Mesothelial cell of epicardium (in vitro differentiated cells): ENCODE measurements around the gene BNC2. TPM values are rescaled to one million over a fixed set of nuclear protein-coding genes. Genes with fewer than 3 reads are reported as not detected.

Experiments used
- DNase-seq, 2 experiments: peaks; one replicate each; pipeline ENCODE4 v3.0.0; 2021; ENCODE audit warnings: low spot score in 2 of 2; ENCODE audit not compliant: unreplicated experiment in 2 of 2
- H3K27ac Mint-ChIP-seq: 2 replicates; pipeline ENCODE4 v1.8.0; 2021; ENCODE audit warnings: mixed read lengths
- H3K27me3 Mint-ChIP-seq: 2 replicates; pipeline ENCODE4 v1.8.0; 2021; ENCODE audit warnings: low read depth, mixed read lengths
- H3K36me3 Mint-ChIP-seq: 2 replicates; pipeline ENCODE4 v1.8.0; 2021; ENCODE audit warnings: mixed read lengths
- H3K4me1 Mint-ChIP-seq: 2 replicates; pipeline ENCODE4 v1.8.0; 2021; ENCODE audit warnings: mixed read lengths
- H3K4me3 Mint-ChIP-seq: 2 replicates; pipeline ENCODE4 v1.8.0; 2021; ENCODE audit warnings: mild to moderate bottlenecking, moderate library complexity, mixed read lengths
- H3K9me3 Mint-ChIP-seq: 2 replicates; pipeline ENCODE4 v1.8.0; 2021; ENCODE audit warnings: mixed read lengths
- total RNA-seq: library from RNA; stranded (reverse); gene quantifications from 3 replicates; pipeline ENCODE4 v1.2.1, GENCODE V29; 2021
- TF ChIP-seq, protein P1 (sequence below): fragments of 200-600 bp; sonication (generic); IDR thresholded peaks from one replicate; pipeline ENCODE4 v1.5.0; 2021; ENCODE audit warnings: antibody characterized with exemption; ENCODE audit not compliant: unreplicated experiment

The BNC2 gene
- total RNA-seq, 1 donor from 2014 or later, result 45.1 TPM

DNA sequence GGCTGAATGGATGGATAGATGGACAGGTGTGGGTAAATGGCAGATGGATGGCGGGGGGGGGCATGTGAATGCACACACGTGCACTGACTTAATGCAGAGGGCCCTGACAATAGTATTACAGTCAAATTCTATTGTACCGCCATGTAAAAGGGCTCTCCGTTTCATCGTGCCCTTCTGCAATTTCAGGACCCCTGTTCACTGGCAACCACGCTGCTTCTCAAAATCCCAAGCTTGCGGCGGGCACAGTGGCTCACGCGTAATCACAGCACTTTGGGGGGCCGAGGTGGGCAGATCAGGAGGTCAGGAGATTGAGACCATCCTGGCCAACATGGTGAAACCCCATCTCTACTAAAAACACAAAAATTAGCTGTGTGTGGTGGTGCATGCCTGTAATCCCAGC, 211.4 kb downstream of the BNC2 start:
- no peaks in the 10 kb centered on the region for H3K27me3 Mint-ChIP-seq
- H3K4me3 Mint-ChIP-seq, result no peak overlapping the region
- H3K4me1 Mint-ChIP-seq, result peaks cover 16% of the 10 kb centered on the region
- H3K9me3 Mint-ChIP-seq, result no peaks in the 10 kb centered on the region
- DNase-seq, result no peak
- H3K27ac Mint-ChIP-seq, result no peak overlapping the region
- peaks cover 4% of the 10 kb centered on the region for H3K36me3 Mint-ChIP-seq
- TF ChIP-seq, protein P1, sequence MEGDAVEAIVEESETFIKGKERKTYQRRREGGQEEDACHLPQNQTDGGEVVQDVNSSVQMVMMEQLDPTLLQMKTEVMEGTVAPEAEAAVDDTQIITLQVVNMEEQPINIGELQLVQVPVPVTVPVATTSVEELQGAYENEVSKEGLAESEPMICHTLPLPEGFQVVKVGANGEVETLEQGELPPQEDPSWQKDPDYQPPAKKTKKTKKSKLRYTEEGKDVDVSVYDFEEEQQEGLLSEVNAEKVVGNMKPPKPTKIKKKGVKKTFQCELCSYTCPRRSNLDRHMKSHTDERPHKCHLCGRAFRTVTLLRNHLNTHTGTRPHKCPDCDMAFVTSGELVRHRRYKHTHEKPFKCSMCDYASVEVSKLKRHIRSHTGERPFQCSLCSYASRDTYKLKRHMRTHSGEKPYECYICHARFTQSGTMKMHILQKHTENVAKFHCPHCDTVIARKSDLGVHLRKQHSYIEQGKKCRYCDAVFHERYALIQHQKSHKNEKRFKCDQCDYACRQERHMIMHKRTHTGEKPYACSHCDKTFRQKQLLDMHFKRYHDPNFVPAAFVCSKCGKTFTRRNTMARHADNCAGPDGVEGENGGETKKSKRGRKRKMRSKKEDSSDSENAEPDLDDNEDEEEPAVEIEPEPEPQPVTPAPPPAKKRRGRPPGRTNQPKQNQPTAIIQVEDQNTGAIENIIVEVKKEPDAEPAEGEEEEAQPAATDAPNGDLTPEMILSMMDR, result no peak

DNA sequence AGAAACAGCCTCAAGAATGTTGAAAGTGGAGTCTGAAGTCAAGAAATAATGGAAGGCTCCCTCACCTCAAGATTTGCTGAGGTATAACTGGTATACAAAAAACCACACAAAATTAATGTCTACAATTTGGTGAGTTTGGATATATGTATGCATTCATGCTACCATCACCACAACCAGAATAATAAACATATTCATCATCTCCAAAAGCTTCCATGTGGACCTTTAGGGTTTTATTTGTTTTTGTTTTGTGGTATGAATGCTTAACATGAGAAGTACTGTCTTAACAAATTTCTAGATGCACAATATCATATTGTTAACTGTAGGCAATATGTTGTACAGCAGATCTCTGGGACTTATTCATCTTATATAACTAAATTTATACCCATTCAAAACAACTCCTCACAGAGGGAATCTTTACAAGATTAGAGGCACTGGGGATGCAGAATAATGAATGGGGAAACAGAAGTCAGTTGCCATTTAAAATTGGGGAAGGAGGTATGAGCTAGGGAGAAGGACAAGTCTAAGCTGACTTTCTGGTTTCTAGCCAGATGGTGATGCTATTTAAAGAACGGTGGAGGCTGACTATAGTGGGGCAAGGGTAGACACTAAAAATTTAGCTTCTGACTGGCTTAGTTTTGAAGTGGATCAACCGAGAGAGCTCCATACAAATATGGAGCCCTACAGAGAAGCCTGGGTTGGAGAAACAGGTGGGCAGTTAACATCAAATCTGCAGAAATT, 213.9 kb downstream of the BNC2 start:
- peaks cover 38% of the 10 kb centered on the region for H3K4me1 Mint-ChIP-seq
- no peak for DNase-seq

DNA sequence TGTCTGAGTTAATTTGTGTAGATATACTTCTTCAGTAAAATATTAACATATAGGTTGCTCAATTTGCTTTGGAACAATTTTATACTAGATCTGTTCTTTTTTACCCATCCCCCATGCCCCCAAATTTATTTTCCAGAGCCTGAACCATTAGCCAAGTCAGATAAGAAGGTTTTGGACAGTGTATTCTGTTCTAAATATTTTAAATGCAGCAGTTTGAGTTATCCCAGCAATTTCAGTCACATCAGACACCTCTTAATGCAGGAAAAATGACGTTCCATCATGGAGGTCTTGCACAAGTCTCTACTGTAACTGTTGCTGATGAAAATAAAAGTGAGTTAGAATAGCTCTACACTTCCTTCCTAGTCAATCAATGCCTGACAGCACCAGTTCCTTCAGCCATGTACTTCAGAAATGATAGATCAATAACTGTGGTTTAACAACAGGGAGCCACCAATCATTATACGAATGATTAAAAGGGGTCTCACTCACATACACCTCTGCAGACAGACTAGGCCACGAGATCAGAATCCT, 215.8 kb downstream of the BNC2 start:
- Mint-ChIP-seq H3K9me3 (no peaks in the 10 kb centered on the region), H3K27ac (peak overlapping the region; percentile 60), H3K4me3 (peak overlapping the region; percentile 43), H3K4me1 (peaks cover 42% of the 10 kb centered on the region), H3K27me3 (no peaks in the 10 kb centered on the region), H3K36me3 (peaks cover 2% of the 10 kb centered on the region)
- DNase-seq, result no peak
- TF ChIP-seq, protein P1, result no peak

More for the DNA sequence above, 213.9 kb downstream of the BNC2 start:
- H3K27ac Mint-ChIP-seq, result no peak overlapping the region
- H3K9me3 Mint-ChIP-seq, result no peaks in the 10 kb centered on the region
- TF ChIP-seq, protein P1, result no peak
- peaks cover 4% of the 10 kb centered on the region for H3K36me3 Mint-ChIP-seq
- no peaks in the 10 kb centered on the region for H3K27me3 Mint-ChIP-seq
- H3K4me3 Mint-ChIP-seq, result no peak overlapping the region

DNA sequence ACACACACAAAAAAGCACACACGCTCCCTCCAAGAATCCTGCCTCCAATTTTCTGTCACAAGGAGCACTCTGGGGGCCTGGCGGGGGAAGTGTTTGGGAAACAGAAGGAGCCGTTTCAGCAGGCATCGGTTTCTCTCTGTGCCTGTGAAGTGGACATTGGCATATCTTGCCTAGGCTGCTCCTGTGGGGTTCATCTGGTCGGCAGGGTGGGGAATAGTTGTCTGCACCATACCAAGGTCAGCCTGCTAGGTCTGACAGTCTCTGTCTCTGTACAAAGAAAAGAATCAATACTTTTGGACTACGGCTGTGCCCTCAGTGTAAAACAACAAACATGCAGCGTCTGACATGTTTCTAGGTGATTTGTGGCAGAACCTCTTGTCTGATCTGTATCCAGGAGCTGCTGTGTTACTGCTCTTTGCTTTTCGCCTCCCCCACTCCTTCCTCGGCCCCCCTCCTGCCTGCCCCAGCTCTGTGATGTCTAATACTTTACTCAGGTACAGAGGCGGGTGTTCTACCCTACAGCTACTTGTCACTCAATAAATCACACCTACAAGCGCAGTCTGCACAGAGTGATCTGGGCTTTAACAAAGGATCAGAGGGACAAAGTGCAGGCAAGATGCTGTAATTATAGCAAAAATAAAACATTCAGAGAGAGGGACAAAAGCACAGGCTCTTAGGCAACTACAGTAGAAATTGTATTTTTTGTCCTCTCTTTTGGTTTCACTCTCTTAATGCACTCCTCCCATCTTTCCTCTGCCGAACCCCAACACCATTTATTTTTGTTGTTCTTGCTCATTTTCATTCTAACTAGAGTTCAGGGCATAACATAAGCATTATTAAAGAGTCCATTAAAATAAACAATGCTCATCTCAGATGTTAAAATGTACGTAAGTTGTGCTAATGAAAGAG, 216.7 kb downstream of the BNC2 start:
- Mint-ChIP-seq H3K27ac (peak overlapping the region; percentile 39), H3K36me3 (no peaks in the 10 kb centered on the region), H3K9me3 (no peaks in the 10 kb centered on the region), H3K27me3 (no peaks in the 10 kb centered on the region), H3K4me3 (peak overlapping the region; percentile 43), H3K4me1 (peaks cover 42% of the 10 kb centered on the region)
- DNase-seq, result peak in 1 of 2 experiments; percentile 40
- TF ChIP-seq, protein P1, result no peak

DNA sequence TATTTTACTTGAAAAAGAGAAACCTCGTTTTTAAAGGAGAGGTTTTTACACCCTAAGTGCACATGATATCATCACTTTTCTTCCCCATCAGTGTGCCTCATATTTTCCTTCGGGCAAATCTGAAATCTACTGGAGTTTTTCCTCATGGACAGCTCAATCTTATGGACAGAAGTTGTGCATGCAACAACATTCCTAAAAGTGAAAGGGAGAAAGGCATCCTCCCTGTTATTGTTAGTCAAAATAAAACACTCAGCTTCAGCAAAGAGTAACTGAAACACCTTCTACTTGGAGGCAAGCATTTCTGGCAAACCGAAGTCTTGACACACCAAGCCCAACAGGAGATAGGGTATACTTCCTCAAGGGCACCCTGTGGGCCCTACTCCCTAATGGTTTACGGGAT, 217.9 kb downstream of the BNC2 start:
- Mint-ChIP-seq H3K4me1 (peaks cover 42% of the 10 kb centered on the region), H3K9me3 (no peaks in the 10 kb centered on the region), H3K27me3 (no peaks in the 10 kb centered on the region), H3K4me3 (no peak overlapping the region), H3K27ac (peak overlapping the region; percentile 39), H3K36me3 (no peaks in the 10 kb centered on the region)
- no peak for DNase-seq
- TF ChIP-seq, protein P1, result no peak
